GM21360 (cell line): ENCODE measurements around the gene CDK14.
"Not testable (repeated sequence)": the region's sequence is repeated elsewhere in the genome, so short reads cannot be mapped to it uniquely, and the experiment has no call there.

Experiments
- ATAC-seq: cut with Tn5 transposase; IDR thresholded peaks from one replicate; pipeline ENCODE4 v1.9.1; 2021; ENCODE audit warnings: mild to moderate bottlenecking, moderate library complexity; ENCODE audit not compliant: unreplicated experiment

The CDK14 gene

GRCh38 chr7:90879924-90880323 lies 283.8 kb downstream of the CDK14 start:
- ATAC-seq, result no peak

GRCh38 chr7:90886416-90886815 lies 290.3 kb downstream of the CDK14 start:
- ATAC-seq, result no peak

- no peak for ATAC-seq
These were observed 293.1 kb downstream of the CDK14 start for GRCh38 chr7:90889210-90889609.

GRCh38 chr7:90889644-90890043 lies 293.5 kb downstream of the CDK14 start:
- ATAC-seq, result no peak

- ATAC-seq, result no peak
These were observed 295.4 kb downstream of the CDK14 start for GRCh38 chr7:90891529-90891928.

- ATAC-seq, result peak; percentile 90
These were observed 296.1 kb downstream of the CDK14 start for GRCh38 chr7:90892213-90892612.

- no peak for ATAC-seq
These were observed 298.0 kb downstream of the CDK14 start for GRCh38 chr7:90894122-90894521.

GRCh38 chr7:90896458-90896857 lies 300.3 kb downstream of the CDK14 start:
- no peak for ATAC-seq

GRCh38 chr7:90897961-90898469 lies 301.9 kb downstream of the CDK14 start:
- ATAC-seq, result no peak

GRCh38 chr7:90900628-90901356 lies 304.7 kb downstream of the CDK14 start:
- no peak for ATAC-seq

GRCh38 chr7:90903841-90904240 lies 307.7 kb downstream of the CDK14 start:
- no peak for ATAC-seq

GRCh38 chr7:90910136-90910535 lies 314.0 kb downstream of the CDK14 start:
- ATAC-seq, result no peak

GRCh38 chr7:90916319-90916718 lies 320.2 kb downstream of the CDK14 start:
- no peak for ATAC-seq

- ATAC-seq, result no peak
These were observed 321.4 kb downstream of the CDK14 start for GRCh38 chr7:90917539-90917938.

- ATAC-seq, result no peak
These were observed 322.2 kb downstream of the CDK14 start for GRCh38 chr7:90918303-90918702.

GRCh38 chr7:90919816-90920215 lies 323.7 kb downstream of the CDK14 start:
- ATAC-seq, result no peak

- no peak for ATAC-seq
These were observed 324.2 kb downstream of the CDK14 start for GRCh38 chr7:90920336-90920735.

GRCh38 chr7:90923541-90923997 lies 327.4 kb downstream of the CDK14 start:
- ATAC-seq, result no peak

GRCh38 chr7:90928700-90929424 lies 332.7 kb downstream of the CDK14 start:
- not testable (repeated sequence) for ATAC-seq

- peak; percentile 98 for ATAC-seq
These were observed 336.1 kb downstream of the CDK14 start for GRCh38 chr7:90931986-90932916.

GRCh38 chr7:90933041-90933440 lies 336.9 kb downstream of the CDK14 start:
- ATAC-seq, result no peak
